GM12872 (cell line): Measurements from ENCODE around the gene KRTAP9-6.
"Not testable (repeated sequence)": the region's sequence is repeated elsewhere in the genome, so short reads cannot be mapped to it uniquely, and the experiment has no call there.

Experiments used
- CTCF ChIP-seq: IDR thresholded peaks from 3 replicates; pipeline ENCODE4 v1.5.1; 2011; ENCODE audit warnings: low read depth, mild to moderate bottlenecking, low read length, moderate library complexity; ENCODE audit not compliant: insufficient read depth

KRTAP9-6 gene

GRCh38 chr17:41232399-41233105, 32.6 kb upstream of the KRTAP9-6 start, which contains the start of gene KRTAP9-3:
KRTAP9-3 (plus strand) TSS chr17:41232449; CDS start chr17:41232502, 53 bp downstream.
- not testable (repeated sequence) for TF ChIP-seq CTCF

DNA sequence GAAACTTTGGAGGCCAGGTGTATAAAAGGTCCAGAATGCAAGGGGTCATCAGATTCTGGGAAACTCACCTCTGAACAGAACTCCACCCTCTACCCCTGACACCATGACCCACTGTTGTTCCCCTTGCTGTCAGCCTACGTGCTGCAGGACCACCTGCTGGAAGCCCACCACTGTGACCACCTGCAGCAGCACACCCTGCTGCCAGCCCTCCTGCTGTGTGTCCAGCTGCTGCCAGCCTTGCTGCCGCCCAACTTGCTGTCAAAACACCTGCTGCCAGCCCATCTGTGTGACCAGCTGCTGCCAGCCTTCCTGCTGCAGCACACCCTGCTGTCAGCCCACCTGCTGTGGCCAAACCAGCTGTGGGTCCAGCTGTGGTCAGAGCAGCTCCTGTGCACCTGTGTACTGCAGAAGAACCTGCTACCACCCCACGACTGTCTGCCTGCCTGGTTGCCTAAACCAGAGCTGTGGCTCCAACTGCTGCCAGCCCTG, 27.2 kb upstream of the KRTAP9-6 start, which contains the start of gene KRTAP9-8:
TSS of gene KRTAP9-8 (plus strand) at position 51 of the 489 bp plus-strand sequence. CDS start at position 104, 53 bp downstream.
- not testable (repeated sequence) for TF ChIP-seq CTCF

GRCh38 chr17:41249637-41250240, 15.4 kb upstream of the KRTAP9-6 start, which contains the start of gene KRTAP9-4:
KRTAP9-4 (plus strand) TSS chr17:41249687; CDS start chr17:41249721, 34 bp downstream.
- not testable (repeated sequence) for TF ChIP-seq CTCF

DNA sequence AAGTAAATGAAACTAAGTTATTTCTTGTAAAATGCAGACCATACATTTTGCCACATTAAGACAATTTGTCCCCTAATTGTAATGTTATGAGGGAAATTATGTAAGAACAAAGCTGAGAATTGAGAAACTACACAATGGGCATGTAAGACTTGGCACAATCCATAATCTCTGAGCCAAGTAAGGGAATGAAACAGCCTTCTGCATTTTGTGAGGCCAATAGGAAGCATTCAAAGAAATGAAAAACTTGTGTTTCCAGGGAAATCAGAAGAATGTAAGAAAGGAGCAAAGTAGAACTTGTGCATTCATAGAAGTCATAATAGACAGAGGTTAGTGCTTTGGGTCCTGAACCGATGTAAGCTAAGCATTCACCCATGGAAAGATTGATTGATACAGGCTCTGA, 13.9 kb upstream of the KRTAP9-6 start:
- TF ChIP-seq CTCF: no peak

- TF ChIP-seq CTCF: no peak
These were observed 10.3 kb upstream of the KRTAP9-6 start for GRCh38 chr17:41254861-41255260.

DNA sequence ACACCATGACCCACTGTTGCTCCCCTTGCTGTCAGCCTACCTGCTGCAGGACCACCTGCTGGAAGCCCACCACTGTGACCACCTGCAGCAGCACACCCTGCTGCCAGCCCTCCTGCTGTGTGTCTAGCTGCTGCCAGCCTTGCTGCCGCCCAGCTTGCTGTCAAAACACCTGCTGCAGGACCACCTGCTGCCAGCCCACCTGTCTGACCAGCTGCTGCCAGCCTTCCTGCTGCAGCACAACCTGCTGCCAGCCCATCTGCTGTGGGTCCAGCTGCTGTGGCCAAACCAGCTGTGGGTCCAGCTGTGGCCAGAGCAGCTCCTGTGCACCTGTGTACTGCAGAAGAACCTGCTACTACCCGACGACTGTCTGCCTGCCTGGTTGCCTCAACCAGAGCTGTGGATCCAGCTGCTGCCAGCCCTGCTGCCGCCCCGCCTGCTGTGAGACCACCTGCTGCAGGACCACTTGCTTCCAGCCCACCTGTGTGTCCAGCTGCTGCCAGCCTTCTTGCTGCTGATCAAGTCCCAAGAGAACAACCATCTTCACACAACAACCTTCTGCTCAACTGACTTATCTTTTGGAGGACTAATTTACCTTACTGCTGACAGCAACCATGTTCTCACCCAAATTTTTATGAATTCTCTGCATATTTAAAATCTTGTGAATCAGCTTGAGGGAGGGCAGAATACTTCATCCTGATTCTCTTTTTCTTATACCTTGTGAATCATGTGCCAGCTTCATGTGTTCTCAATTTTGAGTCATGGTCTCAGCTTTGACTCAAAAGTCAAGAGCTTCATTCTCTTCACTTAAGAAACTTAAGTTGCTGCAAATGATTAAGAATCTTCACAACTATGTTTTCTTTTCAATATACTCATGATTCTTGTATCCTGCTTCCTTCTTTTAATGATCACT, 9.5 kb upstream of the KRTAP9-6 start, which contains the start of gene KRTAP9-9:
TSS of gene KRTAP9-9 (plus strand) at position 4 of the 910 bp plus-strand sequence.
- not testable (repeated sequence) for TF ChIP-seq CTCF
